Keratinocyte (primary cell): ENCODE results near the gene CABLES2. TPM values are rescaled to one million over a fixed set of nuclear protein-coding genes. Genes with fewer than 3 reads are reported as not detected.

ENCODE experiments used
- DNase-seq: peaks from one replicate; pipeline ENCODE4 v3.0.0-alpha.2; 2011; ENCODE audit warnings: low read depth, missing footprints, low spot score
- FAIRE-seq: peaks from 2 replicates; lab custom pipeline; 2011; peaks lifted over from hg19 to GRCh38; lab: Jason Lieb, UNC
- H2AFZ ChIP-seq: 2 replicates; pipeline ENCODE4 v1.6.0; 2012; ENCODE audit warnings: low read length, control low read depth, inconsistent platforms; ENCODE audit not compliant: control insufficient read depth
- H3K27ac ChIP-seq: 2 replicates; pipeline ENCODE4 v1.5.1; 2011; ENCODE audit warnings: low read length; ENCODE audit not compliant: control insufficient read depth, insufficient read depth
- H3K27me3 ChIP-seq: 3 replicates; pipeline ENCODE4 v1.6.0; 2011; ENCODE audit warnings: low read length; ENCODE audit not compliant: control insufficient read depth, insufficient read depth; ENCODE audit errors: extremely low read depth
- H3K36me3 ChIP-seq, 2 experiments: 2 replicates in 1 of 2; 3 replicates in 1 of 2; pipeline ENCODE4 v1.5.1; 2011; ENCODE audit warnings: low read length in 2 of 2, mild to moderate bottlenecking in 1 of 2; ENCODE audit not compliant: control insufficient read depth in 2 of 2, insufficient read depth in 2 of 2; ENCODE audit errors: extremely low read depth in 1 of 2
- H3K4me1 ChIP-seq: 3 replicates; pipeline ENCODE4 v1.5.1; 2011; ENCODE audit warnings: low read length; ENCODE audit not compliant: control insufficient read depth, insufficient read depth; ENCODE audit errors: extremely low read depth
- H3K4me2 ChIP-seq: 3 replicates; pipeline ENCODE4 v1.6.0; 2011; ENCODE audit warnings: low read depth, low read length; ENCODE audit not compliant: control insufficient read depth, insufficient read depth; ENCODE audit errors: extremely low read depth
- H3K4me3 ChIP-seq, 3 experiments: fragments of 200-600 bp in 1 of 3; sonication (generic) in 1 of 3; 2 replicates in 2 of 3; 3 replicates in 1 of 3; pipeline ENCODE4 v1.5.1; 2011 to 2016; ENCODE audit warnings: low read length in 3 of 3, mild to moderate bottlenecking in 3 of 3, control low read depth in 2 of 3, inconsistent platforms in 1 of 3, low read depth in 1 of 3, mixed read lengths in 1 of 3, mixed run types in 1 of 3, moderate library complexity in 1 of 3; ENCODE audit not compliant: control insufficient read depth in 2 of 3, insufficient read depth in 2 of 3; ENCODE audit errors: extremely low read depth in 1 of 3
- H3K79me2 ChIP-seq: 2 replicates; pipeline ENCODE4 v1.6.0; 2012; ENCODE audit warnings: low read length; ENCODE audit not compliant: control insufficient read depth, insufficient read depth
- H3K9ac ChIP-seq: 3 replicates; pipeline ENCODE4 v1.6.0; 2011; ENCODE audit warnings: low read length; ENCODE audit not compliant: control insufficient read depth, insufficient read depth; ENCODE audit errors: extremely low read depth
- H3K9me1 ChIP-seq: 3 replicates; pipeline ENCODE4 v1.6.0; 2011; ENCODE audit warnings: low read length; ENCODE audit not compliant: control insufficient read depth, insufficient read depth; ENCODE audit errors: extremely low read depth
- H3K9me3 ChIP-seq: 2 replicates; pipeline ENCODE4 v1.5.1; 2012; ENCODE audit warnings: low read depth, low read length; ENCODE audit not compliant: control insufficient read depth
- H4K20me1 ChIP-seq: 3 replicates; pipeline ENCODE4 v1.6.0; 2011; ENCODE audit warnings: low read length; ENCODE audit not compliant: control insufficient read depth, insufficient read depth; ENCODE audit errors: extremely low read depth
- EZH2 ChIP-seq: IDR thresholded peaks from one replicate; pipeline ENCODE4 v1.6.1; 2012; ENCODE audit warnings: inconsistent platforms, mild to moderate bottlenecking, low read length, moderate library complexity
- dilution Hi-C: fragments of 300-500 bp; cut with MboI; formaldehyde crosslinking; loops from one replicate; pipeline ENCODE4 v1.7.0; 2020; ENCODE audit warnings: low sequenced_read_pairs; ENCODE audit not compliant: extremely low pct_ligation_motif_present
- polyA plus RNA-seq, 5 experiments: library from polyadenylated mRNA; depleted of rRNA in 3 of 5; stranded (reverse) in 3 of 5; stranded (forward) in 1 of 5; unstranded in 1 of 5; fragments of >200 nt; gene quantifications; 1 replicate in 1 of 5; 2 replicates in 3 of 5; 3 replicates in 1 of 5; pipeline versions ENCODE4 v1.2.1 to v1.2.3, GENCODE V29; 2011 to 2012; ENCODE audit warnings: missing spikeins in 2 of 5, low read depth in 1 of 5, low replicate concordance in 1 of 5
- TF ChIP-seq, protein P1 (sequence below), 3 experiments: IDR thresholded peaks in 1 of 3; conservative IDR thresholded peaks in 1 of 3; optimal IDR thresholded peaks in 1 of 3; 2 replicates in 2 of 3; 3 replicates in 1 of 3; pipeline versions ENCODE3 to v1.5.1; 2011; ENCODE audit warnings: low read length in 3 of 3, mild to moderate bottlenecking in 3 of 3, moderate library complexity in 2 of 3, control low read depth in 1 of 3, inconsistent platforms in 1 of 3; ENCODE audit not compliant: insufficient read depth in 2 of 3; ENCODE audit errors: extremely low read depth in 1 of 3

Gene CABLES2
- polyA plus RNA-seq, 1 donor (not counting 4 experiments of a cell fraction or from before 2014, with no cell fraction given) = 2.2 TPM

DNA sequence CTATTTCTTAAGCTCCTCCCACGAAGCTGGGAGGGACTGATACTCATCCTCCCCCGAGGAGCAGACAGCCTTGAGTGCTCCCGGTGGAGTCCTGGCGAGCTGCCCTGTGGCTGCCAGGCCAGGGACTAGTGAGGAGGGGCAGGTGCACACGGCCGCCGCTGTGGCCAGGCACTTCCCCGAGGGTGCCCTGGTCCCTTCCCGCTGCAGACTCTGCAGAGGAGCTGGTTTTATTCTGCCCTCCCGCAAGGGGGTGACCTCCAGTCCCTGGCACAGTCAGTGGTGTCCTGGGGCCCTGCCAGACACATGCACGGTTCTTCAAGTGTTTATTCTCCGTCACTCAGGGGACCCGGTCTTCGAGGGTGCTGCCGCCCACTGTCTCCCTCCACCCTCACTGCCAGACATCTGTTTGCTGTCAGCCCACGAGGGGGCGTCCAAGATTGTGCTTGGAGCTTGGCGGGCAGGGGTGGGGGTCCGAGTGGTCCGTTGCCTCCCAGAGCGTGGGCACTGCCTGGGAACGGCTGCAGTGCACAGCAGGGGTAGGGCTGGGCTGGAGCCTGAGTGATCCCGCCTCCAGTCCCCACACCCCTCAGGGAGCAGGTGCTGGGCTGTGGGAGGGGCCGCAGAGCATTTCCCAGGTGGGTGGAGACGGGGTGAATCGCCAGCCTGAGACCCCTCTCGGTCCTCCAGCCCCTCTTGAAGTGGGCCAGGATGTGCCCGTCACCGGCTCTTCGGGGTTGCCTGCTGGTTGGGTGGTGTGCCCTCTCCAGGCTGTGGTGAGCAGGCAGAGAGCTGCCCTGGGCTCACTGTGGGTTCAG lies 3.1 kb upstream of the CABLES2 start:
- H3K4me3 ChIP-seq = no peak overlapping the region
- H3K4me1 ChIP-seq = peaks cover 12% of the 10 kb centered on the region
- no peak overlapping the region for H2AFZ ChIP-seq
- no peaks in the 10 kb centered on the region for H3K9me3 ChIP-seq
- H3K9me1 ChIP-seq = no peaks in the 10 kb centered on the region
- no peaks in the 10 kb centered on the region for H4K20me1 ChIP-seq
- DNase-seq = no peak
- no peaks in the 10 kb centered on the region for H3K27me3 ChIP-seq
- H3K36me3 ChIP-seq = no peaks in the 10 kb centered on the region
- dilution Hi-C loops = no loop called here
- TF ChIP-seq EZH2 = no peak
- TF ChIP-seq, protein P1, sequence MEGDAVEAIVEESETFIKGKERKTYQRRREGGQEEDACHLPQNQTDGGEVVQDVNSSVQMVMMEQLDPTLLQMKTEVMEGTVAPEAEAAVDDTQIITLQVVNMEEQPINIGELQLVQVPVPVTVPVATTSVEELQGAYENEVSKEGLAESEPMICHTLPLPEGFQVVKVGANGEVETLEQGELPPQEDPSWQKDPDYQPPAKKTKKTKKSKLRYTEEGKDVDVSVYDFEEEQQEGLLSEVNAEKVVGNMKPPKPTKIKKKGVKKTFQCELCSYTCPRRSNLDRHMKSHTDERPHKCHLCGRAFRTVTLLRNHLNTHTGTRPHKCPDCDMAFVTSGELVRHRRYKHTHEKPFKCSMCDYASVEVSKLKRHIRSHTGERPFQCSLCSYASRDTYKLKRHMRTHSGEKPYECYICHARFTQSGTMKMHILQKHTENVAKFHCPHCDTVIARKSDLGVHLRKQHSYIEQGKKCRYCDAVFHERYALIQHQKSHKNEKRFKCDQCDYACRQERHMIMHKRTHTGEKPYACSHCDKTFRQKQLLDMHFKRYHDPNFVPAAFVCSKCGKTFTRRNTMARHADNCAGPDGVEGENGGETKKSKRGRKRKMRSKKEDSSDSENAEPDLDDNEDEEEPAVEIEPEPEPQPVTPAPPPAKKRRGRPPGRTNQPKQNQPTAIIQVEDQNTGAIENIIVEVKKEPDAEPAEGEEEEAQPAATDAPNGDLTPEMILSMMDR (optimal IDR thresholded peaks at IDR 0.05 in 1 of 3, IDR thresholded peaks at IDR 0.05 in 1 of 3, conservative IDR thresholded peaks at IDR 0.05 in 1 of 3; ENCODE audit: extremely low read depth in 1 of 3, insufficient read depth in 2 of 3, low read length in 3 of 3) = peak; percentile 49 to 75 (median 60)
- no peak overlapping the region for H3K9ac ChIP-seq
- H3K4me2 ChIP-seq = no peak overlapping the region
- no peak overlapping the region for H3K27ac ChIP-seq
- peaks cover 7% of the 10 kb centered on the region for H3K79me2 ChIP-seq
- no peak for FAIRE-seq

DNA sequence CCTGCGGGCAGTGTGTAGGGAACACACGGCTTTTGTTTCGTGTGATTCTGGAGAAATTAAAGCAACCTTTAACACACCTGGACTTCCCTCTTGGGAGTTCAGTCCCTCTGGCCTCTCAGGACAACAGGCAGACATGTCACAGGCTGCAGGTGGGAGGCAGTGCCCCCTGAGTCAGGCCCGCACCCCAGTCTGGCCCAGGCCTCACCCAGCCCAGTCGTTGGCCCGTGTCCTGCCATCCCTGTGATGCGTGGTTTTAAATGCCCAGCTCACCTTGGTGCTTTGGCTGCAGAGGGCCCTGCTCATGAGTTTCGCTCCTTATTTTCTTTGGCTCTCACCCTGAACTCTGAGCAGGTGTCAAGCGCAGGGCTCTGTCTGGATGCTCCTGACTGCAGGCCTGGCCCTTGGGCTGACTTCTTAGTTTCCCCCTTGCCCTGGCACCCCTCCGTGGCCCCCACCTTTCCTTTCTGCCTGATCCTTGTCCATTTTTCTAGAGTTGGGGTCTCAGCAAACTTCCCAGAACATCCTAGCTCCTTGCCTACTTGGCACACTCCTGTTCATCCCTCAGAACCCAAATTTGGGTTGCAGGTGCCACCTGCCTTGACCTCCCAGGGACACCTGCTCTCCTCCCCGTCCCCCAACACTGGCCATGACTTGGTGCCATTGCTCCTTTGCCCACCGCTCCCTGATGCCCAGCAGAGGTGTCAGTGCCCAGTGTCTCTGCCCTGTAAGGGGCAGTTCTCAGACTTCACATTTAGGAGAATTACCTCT lies 2.2 kb upstream of the CABLES2 start:
- Histone ChIP-seq H4K20me1 (no peaks in the 10 kb centered on the region), H3K27ac (no peak overlapping the region), H2AFZ (no peak overlapping the region), H3K9ac (no peak overlapping the region), H3K4me1 (peaks cover 12% of the 10 kb centered on the region), H3K4me3 (no peak overlapping the region), H3K27me3 (no peaks in the 10 kb centered on the region), H3K79me2 (peaks cover 7% of the 10 kb centered on the region), H3K9me3 (no peaks in the 10 kb centered on the region), H3K4me2 (no peak overlapping the region), H3K36me3 (no peaks in the 10 kb centered on the region), H3K9me1 (no peaks in the 10 kb centered on the region)
- TF ChIP-seq, protein P1 (optimal IDR thresholded peaks at IDR 0.05 in 1 of 3, IDR thresholded peaks at IDR 0.05 in 1 of 3, conservative IDR thresholded peaks at IDR 0.05 in 1 of 3; ENCODE audit: extremely low read depth in 1 of 3, insufficient read depth in 2 of 3, low read length in 3 of 3) = no peak
- TF ChIP-seq EZH2 = no peak
- FAIRE-seq (no peak), DNase-seq (no peak)
- dilution Hi-C loops = no loop called here
